Suppressor macrophage treated with lipopolysaccharide for 1 hour (primary cell): ENCODE data around the gene DISP1.

Experiments
- DNase-seq, 3 donors: peaks; one replicate each; pipeline ENCODE4 v3.0.0-alpha.2; 2020 to 2022

The DISP1 gene

GRCh38 chr1:222814536-222815439 lies at the start of gene DISP1:
TSS of gene DISP1 (plus strand) at chr1:222815039. CDS start at chr1:222942824, 127,785 bp downstream.
- DNase-seq = peak; percentile 88 to 93 (median 88)

GRCh38 chr1:222767152-222767571 lies 47.7 kb upstream of the DISP1 start:
- DNase-seq = no peak

GRCh38 chr1:222768592-222768991 lies 46.2 kb upstream of the DISP1 start:
- no peak for DNase-seq

GRCh38 chr1:222769181-222769580 lies 45.7 kb upstream of the DISP1 start:
- DNase-seq = peak in 2 of 3 donors; percentile 26 to 28

GRCh38 chr1:222769971-222770620 lies 44.7 kb upstream of the DISP1 start:
- DNase-seq = no peak

- peak in 1 of 3 donors; percentile 28 for DNase-seq
These were observed 41.9 kb upstream of the DISP1 start for GRCh38 chr1:222772996-222773379.

GRCh38 chr1:222777463-222777862 lies 37.4 kb upstream of the DISP1 start:
- peak in 1 of 3 donors; percentile 27 for DNase-seq

- DNase-seq = no peak
These were observed 36.9 kb upstream of the DISP1 start for GRCh38 chr1:222777977-222778376.

- DNase-seq = no peak
These were observed 33.6 kb upstream of the DISP1 start for GRCh38 chr1:222781251-222781650.

- DNase-seq = peak in 1 of 3 donors; percentile 38
These were observed 31.8 kb upstream of the DISP1 start for GRCh38 chr1:222783051-222783450.

GRCh38 chr1:222784371-222784770 lies 30.5 kb upstream of the DISP1 start:
- DNase-seq = no peak

- no peak for DNase-seq
These were observed 29.9 kb upstream of the DISP1 start for GRCh38 chr1:222784916-222785315.

GRCh38 chr1:222785529-222785928 lies 29.3 kb upstream of the DISP1 start:
- DNase-seq = peak in 1 of 3 donors; percentile 19

- DNase-seq = no peak
These were observed 28.7 kb upstream of the DISP1 start for GRCh38 chr1:222786121-222786520.

- DNase-seq = no peak
These were observed 27.1 kb upstream of the DISP1 start for GRCh38 chr1:222787729-222788128.

GRCh38 chr1:222788402-222789156 lies 26.3 kb upstream of the DISP1 start:
- DNase-seq = no peak

GRCh38 chr1:222790115-222790514 lies 24.7 kb upstream of the DISP1 start:
- no peak for DNase-seq

GRCh38 chr1:222790520-222790919 lies 24.3 kb upstream of the DISP1 start:
- no peak for DNase-seq

GRCh38 chr1:222791006-222791710 lies 23.7 kb upstream of the DISP1 start:
- no peak for DNase-seq

GRCh38 chr1:222792744-222793143 lies 22.1 kb upstream of the DISP1 start:
- peak; percentile 43 to 52 (median 46) for DNase-seq

- peak in 1 of 3 donors; percentile 22 for DNase-seq
These were observed 20.0 kb upstream of the DISP1 start for GRCh38 chr1:222794656-222795474.

GRCh38 chr1:222798116-222798515 lies 16.7 kb upstream of the DISP1 start:
- DNase-seq = peak; percentile 20 to 56 (median 48)
